ENCODE results near the gene MUTYH. TPM values are rescaled to one million over a fixed set of nuclear protein-coding genes. Genes with fewer than 3 reads are reported as not detected.

The MUTYH gene
- total and polyA plus RNA-seq, 2 of the 8 experiments (the other 6 are each of a cell fraction or from before 2014, with no cell fraction given): 51.9 to 65.7 TPM

- no peak for TF ChIP-seq CHD7 (IDR thresholded peaks at IDR 0.05; ENCODE audit: insufficient replicate concordance, low read length)
- peak; percentile 94 to 96 for TF ChIP-seq POLR2A (IDR thresholded peaks at IDR 0.05; ENCODE audit: control extremely low read depth in 1 of 2, low read depth in 2 of 2, low read length in 2 of 2)
- TF ChIP-seq TBP (IDR thresholded peaks at IDR 0.05; ENCODE audit: low read depth, low read length): peak; percentile 87
- TF ChIP-seq HDAC2 (IDR thresholded peaks at IDR 0.05; ENCODE audit: borderline replicate concordance in 1 of 2, low read depth in 2 of 2, low read length in 2 of 2): peak in 1 of 2 experiments; percentile 7; a peak in 1 of 4 replicates
- no peak for TF ChIP-seq JUN (IDR thresholded peaks at IDR 0.05; ENCODE audit: low read depth, low read length)
- TF ChIP-seq BACH1 (IDR thresholded peaks at IDR 0.05; ENCODE audit: low read length): no peak
- TF ChIP-seq RBBP5 (IDR thresholded peaks at IDR 0.05; ENCODE audit: borderline replicate concordance, low read depth, low read length): no peak
- no peak for TF ChIP-seq CEBPB (IDR thresholded peaks at IDR 0.05; ENCODE audit: low read depth, low read length)
- no peak for TF ChIP-seq SP2 (IDR thresholded peaks at IDR 0.05; ENCODE audit: low read length)
- TF ChIP-seq CHD2 (IDR thresholded peaks at IDR 0.05; ENCODE audit: low read length): peak; percentile 68
- TF ChIP-seq BRCA1 (IDR thresholded peaks at IDR 0.05; ENCODE audit: low read depth, low read length): no peak
Observed at GRCh38 chr1:45339789-45340558, at the start of gene MUTYH, which contains the start of gene TOE1 (continued).
